ENCODE measurements around the gene CD7. TPM values are rescaled to one million over a fixed set of nuclear protein-coding genes. Genes with fewer than 3 reads are reported as not detected.

Gene CD7
- total and polyA plus RNA-seq, 9 of the 15 experiments (the other 6 are each of a cell fraction or from before 2014, with no cell fraction given): 0.21 to 0.35 TPM; not detected in 7

GRCh38 chr17:82287868-82288801 is 29.3 kb downstream of the CD7 start (continued):
- TF ChIP-seq RFX5 (IDR thresholded peaks at IDR 0.05; ENCODE audit: low read depth, low read length) (no peak), NFE2L1 (tag; IDR thresholded peaks at IDR 0.05; ENCODE audit: borderline replicate concordance, low read depth) (no peak), HMG20B (CRISPR knock-in tag; IDR thresholded peaks at IDR 0.05) (no peak), SPI1 (IDR thresholded peaks at IDR 0.05; ENCODE audit: borderline replicate concordance, low read depth, low read length) (no peak), NFATC3 (IDR thresholded peaks at IDR 0.05) (no peak; the same call in none of the 2 replicates), MCM3 (IDR thresholded peaks at IDR 0.05) (no peak), MAFG (tag; conservative IDR thresholded peaks at IDR 0.05) (no peak), GABPA (tag; conservative IDR thresholded peaks at IDR 0.05; ENCODE audit: low read depth) (no peak; the same call in 1 of the 2 replicates), EP400 (IDR thresholded peaks at IDR 0.05) (peak; percentile 96), CBX1 (IDR thresholded peaks at IDR 0.05; ENCODE audit: low read depth) (no peak), PCBP2 (IDR thresholded peaks at IDR 0.05; ENCODE audit: low read depth, low read length, poor library complexity, severe bottlenecking) (no peak), C11orf30 (IDR thresholded peaks at IDR 0.05; ENCODE audit: low read depth) (peak; percentile 80), NR1H2 (CRISPR knock-in tag; IDR thresholded peaks at IDR 0.05) (no peak), SMC3 (conservative IDR thresholded peaks at IDR 0.05; ENCODE audit: insufficient read depth, low read depth, low read length) (no peak), ZNF133 (CRISPR knock-in tag; IDR thresholded peaks at IDR 0.05) (no peak), NCOA1 (IDR thresholded peaks at IDR 0.05; ENCODE audit: low read depth) (peak; percentile 99), CAMTA2 (CRISPR knock-in tag; conservative IDR thresholded peaks at IDR 0.05) (no peak), ATF7 (IDR thresholded peaks at IDR 0.05) (peak; percentile 92), ZNF316 (IDR thresholded peaks at IDR 0.05) (0 out of 2 replicates have a peak, but pooled peaks have one; percentile 13), EHMT2 (IDR thresholded peaks at IDR 0.05) (peak; percentile 71; the same call in 1 of the 2 replicates), ZBTB40 (IDR thresholded peaks at IDR 0.05) (peak; percentile 23; the same call in 1 of the 2 replicates), ZBTB40 (CRISPR knock-in tag; IDR thresholded peaks at IDR 0.05) (no peak; the same call in 1 of the 2 replicates)

Data from K562 (cell line).